ENCODE results near the gene ATP1B1.
A peak's percentile ranks its signal among the peaks of the same experiment; 100 is the strongest.

The ATP1B1 gene

GRCh38 chr1:169105434-169106094 lies 926 bp upstream of the ATP1B1 start (continued):
- peak; percentile 32; the same call in 1 of the 2 replicates for TF ChIP-seq KLF10 (tag by site-specific recombination; IDR thresholded peaks at IDR 0.05)
- TF ChIP-seq ZNF37A (tag by site-specific recombination; IDR thresholded peaks at IDR 0.05), result no peak
- TF ChIP-seq ZFHX2 (tag by site-specific recombination; conservative IDR thresholded peaks at IDR 0.05), result peak; percentile 96
- peak; percentile 81 for TF ChIP-seq KLF1 (tag by site-specific recombination; IDR thresholded peaks at IDR 0.05)
- TF ChIP-seq ZFP69B (tag by site-specific recombination; IDR thresholded peaks at IDR 0.05), result peak; percentile 92
- TF ChIP-seq SP7 (tag by site-specific recombination; IDR thresholded peaks at IDR 0.05), result peak; percentile 12
- TF ChIP-seq, protein P1, sequence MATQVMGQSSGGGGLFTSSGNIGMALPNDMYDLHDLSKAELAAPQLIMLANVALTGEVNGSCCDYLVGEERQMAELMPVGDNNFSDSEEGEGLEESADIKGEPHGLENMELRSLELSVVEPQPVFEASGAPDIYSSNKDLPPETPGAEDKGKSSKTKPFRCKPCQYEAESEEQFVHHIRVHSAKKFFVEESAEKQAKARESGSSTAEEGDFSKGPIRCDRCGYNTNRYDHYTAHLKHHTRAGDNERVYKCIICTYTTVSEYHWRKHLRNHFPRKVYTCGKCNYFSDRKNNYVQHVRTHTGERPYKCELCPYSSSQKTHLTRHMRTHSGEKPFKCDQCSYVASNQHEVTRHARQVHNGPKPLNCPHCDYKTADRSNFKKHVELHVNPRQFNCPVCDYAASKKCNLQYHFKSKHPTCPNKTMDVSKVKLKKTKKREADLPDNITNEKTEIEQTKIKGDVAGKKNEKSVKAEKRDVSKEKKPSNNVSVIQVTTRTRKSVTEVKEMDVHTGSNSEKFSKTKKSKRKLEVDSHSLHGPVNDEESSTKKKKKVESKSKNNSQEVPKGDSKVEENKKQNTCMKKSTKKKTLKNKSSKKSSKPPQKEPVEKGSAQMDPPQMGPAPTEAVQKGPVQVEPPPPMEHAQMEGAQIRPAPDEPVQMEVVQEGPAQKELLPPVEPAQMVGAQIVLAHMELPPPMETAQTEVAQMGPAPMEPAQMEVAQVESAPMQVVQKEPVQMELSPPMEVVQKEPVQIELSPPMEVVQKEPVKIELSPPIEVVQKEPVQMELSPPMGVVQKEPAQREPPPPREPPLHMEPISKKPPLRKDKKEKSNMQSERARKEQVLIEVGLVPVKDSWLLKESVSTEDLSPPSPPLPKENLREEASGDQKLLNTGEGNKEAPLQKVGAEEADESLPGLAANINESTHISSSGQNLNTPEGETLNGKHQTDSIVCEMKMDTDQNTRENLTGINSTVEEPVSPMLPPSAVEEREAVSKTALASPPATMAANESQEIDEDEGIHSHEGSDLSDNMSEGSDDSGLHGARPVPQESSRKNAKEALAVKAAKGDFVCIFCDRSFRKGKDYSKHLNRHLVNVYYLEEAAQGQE (tag by site-specific recombination; IDR thresholded peaks at IDR 0.05), result no peak
- TF ChIP-seq ZBTB8A (tag by site-specific recombination; IDR thresholded peaks at IDR 0.05), result peak; percentile 89; the same call in 1 of the 2 replicates
- TF ChIP-seq, protein P2, sequence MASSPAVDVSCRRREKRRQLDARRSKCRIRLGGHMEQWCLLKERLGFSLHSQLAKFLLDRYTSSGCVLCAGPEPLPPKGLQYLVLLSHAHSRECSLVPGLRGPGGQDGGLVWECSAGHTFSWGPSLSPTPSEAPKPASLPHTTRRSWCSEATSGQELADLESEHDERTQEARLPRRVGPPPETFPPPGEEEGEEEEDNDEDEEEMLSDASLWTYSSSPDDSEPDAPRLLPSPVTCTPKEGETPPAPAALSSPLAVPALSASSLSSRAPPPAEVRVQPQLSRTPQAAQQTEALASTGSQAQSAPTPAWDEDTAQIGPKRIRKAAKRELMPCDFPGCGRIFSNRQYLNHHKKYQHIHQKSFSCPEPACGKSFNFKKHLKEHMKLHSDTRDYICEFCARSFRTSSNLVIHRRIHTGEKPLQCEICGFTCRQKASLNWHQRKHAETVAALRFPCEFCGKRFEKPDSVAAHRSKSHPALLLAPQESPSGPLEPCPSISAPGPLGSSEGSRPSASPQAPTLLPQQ (tag by site-specific recombination; IDR thresholded peaks at IDR 0.05), result peak; percentile 96
- peak; percentile 82 for TF ChIP-seq SP3 (tag by site-specific recombination; IDR thresholded peaks at IDR 0.05)
- TF ChIP-seq PRDM4 (tag by site-specific recombination; IDR thresholded peaks at IDR 0.05), result no peak
- TF ChIP-seq, protein P3, sequence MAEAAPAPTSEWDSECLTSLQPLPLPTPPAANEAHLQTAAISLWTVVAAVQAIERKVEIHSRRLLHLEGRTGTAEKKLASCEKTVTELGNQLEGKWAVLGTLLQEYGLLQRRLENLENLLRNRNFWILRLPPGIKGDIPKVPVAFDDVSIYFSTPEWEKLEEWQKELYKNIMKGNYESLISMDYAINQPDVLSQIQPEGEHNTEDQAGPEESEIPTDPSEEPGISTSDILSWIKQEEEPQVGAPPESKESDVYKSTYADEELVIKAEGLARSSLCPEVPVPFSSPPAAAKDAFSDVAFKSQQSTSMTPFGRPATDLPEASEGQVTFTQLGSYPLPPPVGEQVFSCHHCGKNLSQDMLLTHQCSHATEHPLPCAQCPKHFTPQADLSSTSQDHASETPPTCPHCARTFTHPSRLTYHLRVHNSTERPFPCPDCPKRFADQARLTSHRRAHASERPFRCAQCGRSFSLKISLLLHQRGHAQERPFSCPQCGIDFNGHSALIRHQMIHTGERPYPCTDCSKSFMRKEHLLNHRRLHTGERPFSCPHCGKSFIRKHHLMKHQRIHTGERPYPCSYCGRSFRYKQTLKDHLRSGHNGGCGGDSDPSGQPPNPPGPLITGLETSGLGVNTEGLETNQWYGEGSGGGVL (tag by site-specific recombination; IDR thresholded peaks at IDR 0.05), result peak; percentile 89
- TF ChIP-seq ZNF561 (tag by site-specific recombination; IDR thresholded peaks at IDR 0.05; ENCODE audit: borderline replicate concordance), result peak; percentile 23; the same call in 1 of the 2 replicates
- no peak for TF ChIP-seq ZSCAN4 (tag by site-specific recombination; IDR thresholded peaks at IDR 0.05)
- peak; percentile 50; the same call in 1 of the 2 replicates for TF ChIP-seq ZNF501 (tag by site-specific recombination; IDR thresholded peaks at IDR 0.05)
- peak; percentile 20; the same call in 1 of the 2 replicates for TF ChIP-seq ZBTB10 (tag by site-specific recombination; IDR thresholded peaks at IDR 0.05)
- no peak for TF ChIP-seq INSM2 (tag by site-specific recombination; IDR thresholded peaks at IDR 0.05)
- no peak for TF ChIP-seq ZNF112 (tag by site-specific recombination; IDR thresholded peaks at IDR 0.05)
- peak; percentile 82 for TF ChIP-seq PRDM10 (tag by site-specific recombination; IDR thresholded peaks at IDR 0.05)
